Inflammatory macrophage treated with lipopolysaccharide for 1 hour (primary cell): ENCODE data around the gene TANK.
"Not testable (repeated sequence)": the region's sequence is repeated elsewhere in the genome, so short reads cannot be mapped to it uniquely, and the experiment has no call there.

Experiments used
- DNase-seq, 2 donors: peaks; one replicate each; pipeline ENCODE4 v3.0.0-alpha.2; 2020 to 2022

TANK gene

DNA sequence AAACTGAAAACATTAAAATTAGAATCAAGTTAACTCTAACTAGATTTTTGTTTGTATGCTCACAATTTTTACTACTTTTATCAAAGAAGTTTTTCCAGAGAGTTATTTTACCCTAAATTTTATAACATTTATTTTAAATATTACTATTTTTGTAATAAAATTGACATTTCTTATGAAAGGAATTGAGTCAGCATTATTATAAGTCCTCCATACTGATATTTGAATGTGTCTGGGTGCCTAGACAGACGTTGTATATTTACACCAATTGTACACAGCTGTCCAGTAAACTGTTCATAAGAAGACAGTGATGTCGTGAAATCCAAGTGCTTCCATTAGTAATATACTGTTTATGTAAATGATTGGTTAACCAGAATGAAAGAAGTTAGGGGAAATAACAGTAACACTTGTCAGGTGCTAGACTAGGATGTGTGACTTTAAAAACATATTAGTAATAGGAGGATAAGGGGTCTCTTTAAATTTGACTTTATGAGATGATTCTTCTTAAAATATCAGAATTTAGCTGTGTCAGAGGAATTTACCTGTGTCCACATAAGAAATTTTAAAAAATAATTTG is 73.7 kb downstream of the TANK start:
- no peak for DNase-seq

DNA sequence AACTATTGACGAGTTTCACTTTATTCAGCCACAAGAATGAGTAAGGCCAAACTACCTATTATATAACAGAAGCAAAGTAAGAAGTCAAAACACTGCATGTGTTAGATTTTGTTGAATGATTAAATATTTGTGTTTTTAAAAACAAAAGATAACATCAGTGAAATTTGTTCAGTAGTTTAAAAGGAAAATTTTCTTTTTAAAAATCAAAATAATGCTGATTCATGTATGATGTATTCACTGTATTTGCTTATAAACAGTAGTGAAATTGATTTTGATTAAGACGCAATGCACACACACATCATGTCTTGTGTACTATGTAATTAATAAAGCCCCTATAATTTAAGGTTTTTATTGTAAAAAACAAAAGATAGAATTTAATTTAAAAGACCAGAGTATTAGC is 74.4 kb downstream of the TANK start:
- DNase-seq = no peak

DNA sequence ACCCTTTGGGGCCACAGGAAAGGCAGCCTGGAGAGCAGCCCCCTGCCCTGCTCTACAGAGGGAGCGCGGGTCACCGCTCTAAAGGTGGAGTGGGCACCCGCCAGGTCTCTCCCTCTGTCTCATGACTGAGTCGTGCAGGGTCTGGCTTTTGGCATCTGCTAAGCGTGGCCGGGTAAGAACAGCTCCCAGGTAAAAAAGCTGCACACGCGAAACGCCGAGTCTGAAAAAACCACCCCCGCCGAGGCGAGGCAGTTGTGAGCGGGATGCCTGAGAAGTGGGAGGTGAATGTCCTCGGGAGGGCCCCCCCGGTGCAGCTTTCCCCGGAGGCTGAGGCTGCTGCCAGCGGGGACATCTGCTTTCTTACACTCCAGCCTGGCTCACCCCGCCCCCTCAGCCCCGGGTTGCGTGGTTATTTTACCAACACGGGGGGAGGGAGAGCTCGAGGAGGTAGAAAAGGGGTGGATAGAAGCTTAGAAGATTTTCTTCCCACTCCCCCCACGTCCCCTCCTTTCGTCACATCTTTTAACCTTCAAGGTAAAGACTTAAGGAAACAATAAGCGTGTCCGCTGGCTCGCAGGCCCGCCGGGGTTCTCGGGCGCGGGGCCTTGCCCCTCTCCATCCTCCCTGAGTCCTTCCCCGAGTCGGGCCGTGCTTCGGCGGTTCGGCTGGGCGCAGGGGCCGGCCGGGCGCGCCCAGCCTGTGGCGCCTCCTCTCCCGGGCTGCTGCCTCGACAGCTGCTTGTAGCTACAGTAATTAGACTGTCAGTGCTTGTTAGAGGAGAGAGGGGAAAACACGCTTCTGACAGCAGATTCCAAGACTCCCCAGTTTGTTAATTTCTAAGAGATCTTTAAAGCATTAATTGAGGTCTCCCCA is 77.4 kb downstream of the TANK start:
- DNase-seq = peak; percentile 18 to 28

DNA sequence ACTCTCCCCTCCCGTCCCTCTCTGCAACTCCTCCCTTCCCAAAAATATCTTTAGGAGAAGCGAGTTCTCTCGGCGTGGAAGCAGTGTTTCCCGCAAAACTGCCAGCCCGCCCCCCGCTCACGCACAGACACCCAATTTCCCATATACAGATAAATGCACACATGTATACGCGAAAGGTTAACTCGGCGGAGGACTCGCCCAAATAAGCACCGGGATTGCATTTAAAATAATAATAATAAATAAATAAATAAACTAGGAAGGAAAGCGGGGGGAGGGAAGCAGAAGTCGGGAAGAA is 78.0 kb downstream of the TANK start:
- DNase-seq = no peak

DNA sequence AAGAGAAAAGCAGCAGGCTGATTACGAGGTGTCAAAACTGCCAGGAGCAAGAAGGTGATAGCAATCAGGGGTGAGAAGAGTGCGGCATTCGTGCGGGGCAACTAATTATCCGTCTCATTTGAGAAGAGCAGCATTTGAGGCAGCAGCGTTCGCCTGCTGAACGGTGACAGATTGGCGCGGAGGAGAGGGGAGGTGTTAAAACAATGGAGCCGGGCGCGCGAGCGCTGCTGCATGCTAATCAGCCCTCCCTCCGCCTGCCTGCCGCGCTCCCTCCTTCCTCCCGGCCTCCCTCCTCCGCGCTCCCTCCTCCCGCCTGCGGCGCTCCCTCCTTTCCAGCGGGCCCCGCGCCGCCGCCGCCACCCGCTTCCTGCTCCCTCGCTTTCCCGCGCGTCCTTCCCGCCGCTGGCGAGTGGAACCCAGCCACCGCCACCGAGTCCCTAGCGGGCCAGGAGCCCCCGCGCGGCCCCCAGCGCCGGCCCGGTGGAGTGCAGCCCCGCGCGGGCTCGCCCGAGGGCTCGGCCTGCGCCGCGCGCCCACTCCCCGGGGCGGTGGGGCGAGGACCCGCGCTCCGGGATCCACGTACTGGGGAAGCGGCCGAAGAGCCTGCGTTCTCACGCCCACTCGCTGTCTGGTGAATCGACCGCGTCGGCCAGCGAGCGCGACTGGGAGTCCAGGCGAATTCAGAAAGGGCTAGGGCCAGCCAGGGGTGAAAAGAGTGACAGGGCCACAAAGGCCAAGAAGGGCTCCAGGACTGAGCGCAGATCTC is 78.5 kb downstream of the TANK start:
- DNase-seq = peak; percentile 36 to 52

DNA sequence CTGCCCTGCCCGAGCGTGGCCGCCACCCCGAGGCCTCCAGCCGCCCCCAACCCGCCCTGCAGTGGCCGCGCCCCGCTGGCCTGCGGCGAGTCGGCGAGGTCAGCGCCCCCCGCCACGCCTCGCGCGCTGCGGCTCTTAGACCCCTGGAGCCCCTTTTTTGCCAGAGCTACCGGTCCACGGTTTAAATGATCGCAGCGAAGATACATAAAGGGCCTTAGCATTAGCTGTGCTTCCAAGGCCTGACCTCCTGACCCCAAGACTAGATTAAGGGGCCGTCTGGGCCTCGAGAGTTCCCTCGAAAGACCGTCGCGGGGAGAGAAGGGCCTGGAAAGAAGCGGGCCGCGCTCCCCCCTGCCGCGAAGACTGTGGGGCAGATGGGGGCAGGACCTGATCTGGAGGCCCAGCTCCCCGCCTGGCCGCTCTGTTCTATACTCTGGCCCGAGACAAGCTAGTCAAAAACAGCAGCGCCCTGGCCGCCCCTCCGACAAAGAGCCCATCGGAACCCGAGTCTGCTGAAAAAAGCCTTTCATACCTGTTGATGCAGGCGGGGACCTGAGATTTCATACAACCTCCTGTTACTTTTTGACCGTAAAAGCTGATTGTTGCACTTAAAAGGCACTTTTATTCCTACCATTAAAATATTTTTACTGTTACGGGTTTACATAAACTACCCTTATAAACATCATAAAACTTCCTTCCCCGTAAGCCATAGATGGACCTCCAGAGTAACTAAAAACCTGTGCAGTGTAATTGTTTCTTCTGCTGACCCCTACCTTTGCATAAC is 79.3 kb downstream of the TANK start:
- DNase-seq = no peak

DNA sequence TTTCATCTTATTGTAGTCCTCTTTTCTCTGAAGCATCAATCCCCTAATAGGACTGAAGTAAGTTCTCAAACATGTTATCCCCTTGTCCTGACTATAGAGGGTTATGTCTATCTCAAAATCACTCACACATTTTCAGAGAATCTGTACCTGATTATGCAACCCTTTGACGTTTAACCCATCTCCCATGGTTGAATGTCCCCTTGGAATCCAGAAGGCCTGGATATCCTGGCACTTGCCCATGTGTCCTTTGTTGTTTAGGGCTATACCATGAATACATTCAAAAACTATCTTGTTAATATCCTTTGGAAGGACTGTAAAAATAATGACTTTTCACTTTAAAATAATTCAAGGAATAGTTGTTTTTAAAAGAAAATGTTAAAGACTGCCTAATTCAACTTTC is 81.7 kb downstream of the TANK start:
- DNase-seq = no peak

DNA sequence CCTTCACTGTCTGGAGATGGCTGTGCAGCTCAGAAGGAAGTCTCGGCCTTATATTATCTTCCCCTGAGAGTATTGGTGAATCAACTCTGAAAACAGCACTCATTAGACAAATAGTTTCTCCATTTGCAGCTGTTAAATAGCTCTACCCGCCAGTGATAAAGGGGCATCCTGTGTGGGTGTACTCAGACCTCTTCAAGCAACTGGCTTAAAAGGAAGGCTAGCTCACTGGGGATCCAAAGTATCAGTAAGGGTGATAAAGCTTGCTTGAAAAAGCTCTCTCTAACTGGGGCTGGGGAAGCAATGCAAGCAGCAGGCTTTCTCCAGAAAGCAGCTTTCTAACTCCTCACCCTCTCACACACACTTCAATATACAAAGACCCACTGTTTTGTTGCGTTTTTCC is 83.1 kb downstream of the TANK start:
- no peak for DNase-seq

DNA sequence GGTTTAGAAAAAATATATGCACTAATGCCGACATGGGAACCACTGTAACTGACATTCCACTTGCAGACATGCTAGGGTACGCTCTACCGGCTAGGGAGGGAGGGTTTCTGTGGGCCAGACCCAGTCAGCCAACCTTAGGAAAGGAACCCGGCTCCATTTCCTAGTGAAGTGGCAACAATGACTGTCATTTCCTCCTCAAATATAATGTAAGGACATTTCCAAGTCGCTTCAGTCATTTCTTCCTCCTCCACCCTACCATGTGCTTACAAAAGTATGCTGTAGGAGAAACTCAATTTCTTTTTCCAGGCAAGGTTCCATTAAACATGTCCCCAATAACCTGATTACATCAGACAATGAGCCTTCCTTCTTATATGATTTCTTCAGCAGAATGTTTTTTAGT is 83.7 kb downstream of the TANK start:
- DNase-seq = no peak

DNA sequence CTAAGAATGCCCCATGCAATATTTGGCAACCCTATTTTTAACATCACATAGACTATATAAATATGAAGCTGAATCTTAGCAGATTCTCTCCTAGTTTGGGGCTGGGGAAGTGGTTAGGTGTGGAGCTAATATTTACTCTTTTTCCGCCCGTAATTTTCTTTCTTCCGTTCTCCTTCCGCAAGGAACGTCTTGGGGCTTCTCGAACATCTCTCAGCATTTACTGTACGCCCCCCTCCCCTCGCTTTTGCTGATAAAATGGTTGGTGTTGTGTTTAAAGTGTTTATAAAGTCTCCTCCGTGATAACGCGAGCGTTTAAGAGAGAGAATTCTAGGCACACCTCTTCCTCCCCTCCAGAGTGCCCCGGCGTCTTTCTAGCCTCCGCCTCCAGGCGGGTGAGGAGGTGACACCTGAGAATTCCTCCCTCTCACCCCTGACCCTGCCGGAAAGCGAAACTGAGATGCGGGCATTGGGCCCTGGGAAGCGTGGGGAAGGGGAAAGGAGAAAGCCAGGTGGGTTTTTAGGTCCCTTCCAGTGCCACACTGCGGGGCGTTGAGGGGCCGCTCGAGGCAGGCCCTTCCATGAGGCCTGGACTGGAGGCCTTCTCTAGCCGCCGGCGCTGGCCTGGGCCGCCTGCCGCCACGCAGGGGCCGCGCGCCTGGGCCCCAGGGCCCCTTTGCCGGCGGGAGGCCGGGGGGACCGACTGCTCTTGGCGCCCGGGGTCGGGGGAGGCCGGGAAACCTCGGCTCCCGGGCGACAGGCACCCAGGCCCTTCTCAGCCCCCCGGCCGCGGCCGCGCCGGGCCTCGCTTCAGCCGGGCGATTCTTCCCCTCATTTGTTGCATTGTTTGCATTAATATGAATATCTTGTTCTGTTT is 84.4 kb downstream of the TANK start:
- DNase-seq = not testable (repeated sequence)

DNA sequence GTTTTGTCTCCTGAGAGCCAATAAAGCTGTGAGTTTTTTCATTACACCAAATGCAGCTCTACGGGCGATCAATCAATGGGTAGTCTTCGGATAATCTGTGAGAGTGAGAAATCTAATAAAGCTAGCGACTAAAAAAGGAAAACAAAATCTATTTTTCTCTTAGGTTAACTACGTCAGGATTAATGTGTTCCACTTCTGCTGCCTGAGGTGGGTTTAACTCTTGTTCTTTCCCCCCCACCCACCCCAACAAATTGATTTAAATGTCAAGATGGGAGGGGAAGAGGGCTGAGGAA is 85.0 kb downstream of the TANK start:
- no peak for DNase-seq

DNA sequence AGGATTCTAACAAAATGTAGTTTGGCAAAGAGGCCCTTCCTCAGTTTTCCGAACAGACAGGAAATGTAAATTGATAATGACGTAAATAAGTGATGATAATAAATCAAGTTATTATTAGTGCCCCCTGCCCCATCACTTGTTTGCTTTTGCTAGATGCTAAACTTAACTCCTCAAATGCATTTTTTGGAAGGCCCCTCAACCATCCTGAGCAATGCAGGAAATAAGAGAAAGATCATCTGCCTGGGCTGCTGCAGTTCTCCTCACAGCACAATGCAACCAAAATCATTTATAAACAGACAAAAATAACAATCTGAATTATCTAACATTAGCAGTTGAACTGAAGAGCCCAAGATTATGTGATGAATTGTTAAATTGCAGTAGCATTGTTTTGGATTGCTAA is 85.4 kb downstream of the TANK start:
- no peak for DNase-seq

DNA sequence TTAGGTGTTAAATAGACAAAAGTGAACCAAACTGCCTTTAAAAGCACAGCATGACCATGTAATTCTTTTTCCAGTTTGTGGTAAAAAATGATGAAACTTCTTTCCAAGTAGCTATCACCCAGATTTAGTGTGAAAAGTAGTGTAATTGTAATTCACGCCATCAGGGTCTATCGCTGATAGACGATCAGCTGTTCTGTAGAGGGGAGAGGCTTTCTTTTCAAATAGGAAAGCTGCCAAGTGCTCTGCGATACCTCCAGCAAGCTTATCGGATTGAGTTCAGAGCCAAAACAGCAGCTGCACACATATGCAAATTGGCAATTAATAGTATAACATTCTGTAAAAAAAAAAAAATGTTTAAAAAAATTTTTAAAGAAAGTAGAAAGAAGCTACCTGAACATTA is 86.1 kb downstream of the TANK start:
- no peak for DNase-seq

DNA sequence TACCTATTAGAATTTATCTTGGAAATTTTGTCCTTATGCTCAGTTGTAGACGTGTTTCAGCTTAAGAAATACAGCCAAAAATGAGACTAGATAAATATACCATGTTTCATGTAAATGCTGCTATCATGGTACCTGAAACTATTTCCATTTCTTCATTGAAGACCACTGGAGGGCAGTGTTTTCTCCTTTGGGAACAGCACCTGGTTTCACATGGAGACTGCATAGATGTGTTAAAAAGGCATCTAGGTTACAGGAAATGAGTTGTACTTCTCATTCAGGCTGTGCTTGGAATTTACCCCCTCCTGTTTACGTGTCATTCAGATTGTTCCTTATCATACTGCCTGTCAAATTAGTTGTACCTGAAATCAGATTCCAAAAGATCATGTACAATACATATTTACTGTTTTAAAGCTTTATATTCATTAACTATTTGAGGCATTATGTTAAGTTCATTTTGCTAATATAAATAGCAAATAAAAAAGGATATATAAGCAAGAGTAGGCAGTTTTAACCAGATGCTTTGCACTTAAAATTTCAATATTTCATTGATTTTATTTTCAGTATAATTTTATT is 90.7 kb downstream of the TANK start:
- DNase-seq = peak in 1 of 2 donors; percentile 35

DNA sequence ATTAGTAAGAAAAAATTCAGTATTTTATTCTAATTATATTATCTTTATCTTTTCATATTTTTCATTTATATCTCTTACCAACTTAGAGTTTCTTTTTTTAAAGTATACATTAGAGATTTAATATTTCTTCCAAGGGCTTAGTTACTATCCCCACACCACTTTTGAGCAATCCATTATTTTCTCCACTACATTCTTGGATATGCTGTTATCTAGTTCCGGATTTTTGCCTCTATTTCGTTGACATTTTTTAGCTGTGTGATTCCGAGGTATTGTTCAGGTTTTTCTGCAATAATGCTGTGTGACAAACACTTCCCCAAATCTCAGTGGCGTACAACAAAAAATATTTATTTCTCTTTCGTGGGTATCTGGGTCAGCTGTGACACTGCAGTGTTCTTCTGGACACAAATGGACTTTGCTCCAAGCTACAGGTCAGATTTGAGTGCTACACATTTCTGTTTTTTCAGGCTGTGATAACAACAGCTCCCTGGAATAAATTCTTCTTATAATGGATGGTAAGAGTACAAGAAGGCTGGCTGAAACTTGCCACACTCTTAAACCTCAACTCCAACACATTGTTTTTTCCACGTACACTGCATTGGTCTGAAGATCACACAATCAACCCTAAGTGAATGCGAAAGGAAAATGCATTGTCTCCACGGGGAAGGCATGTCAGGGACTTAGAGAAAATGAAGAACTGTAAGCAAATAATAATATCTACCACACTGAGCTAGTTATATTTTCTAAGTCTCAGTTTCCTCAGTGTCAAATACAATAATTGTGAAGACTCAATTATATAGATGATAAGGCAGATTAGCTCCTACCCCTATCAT is 97.1 kb downstream of the TANK start:
- no peak for DNase-seq

DNA sequence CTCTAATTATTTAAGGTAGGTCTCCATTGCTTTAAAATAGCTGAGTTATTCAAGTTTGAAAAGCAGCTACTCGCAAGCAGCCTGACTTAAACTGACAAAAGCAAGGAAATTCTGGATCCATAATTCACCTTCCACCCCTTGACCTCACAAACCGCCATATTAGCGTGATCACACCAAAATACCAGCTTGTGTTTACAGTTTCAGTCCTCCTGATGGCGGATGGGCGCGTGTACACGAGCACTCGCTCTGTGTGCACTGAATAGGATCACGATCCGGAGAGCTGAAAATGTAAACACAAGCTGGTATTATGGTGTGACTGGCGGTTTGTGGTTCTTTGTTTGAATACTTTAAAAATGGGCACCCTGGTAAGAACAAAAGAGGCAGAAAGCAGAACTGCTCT is 105.6 kb downstream of the TANK start:
- no peak for DNase-seq

DNA sequence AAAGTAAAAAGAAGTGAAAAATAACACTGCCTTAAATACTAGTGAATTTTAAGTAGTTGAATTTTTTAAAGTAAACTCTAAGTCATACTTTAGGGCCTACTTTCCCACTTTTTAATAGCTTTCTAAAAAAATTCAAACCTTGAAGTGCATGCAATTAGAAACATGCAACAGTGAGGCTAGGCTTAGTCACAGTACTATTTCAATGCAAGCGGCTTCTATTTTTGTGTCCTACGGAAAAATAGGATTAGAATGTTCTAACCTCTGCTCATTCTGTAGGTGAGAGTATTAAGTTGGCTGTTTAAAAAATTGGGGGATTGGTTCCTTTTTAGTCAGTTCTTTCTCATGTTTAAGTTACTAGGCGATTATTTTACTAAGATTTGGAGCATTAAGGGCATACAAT is 108.9 kb downstream of the TANK start:
- no peak for DNase-seq

DNA sequence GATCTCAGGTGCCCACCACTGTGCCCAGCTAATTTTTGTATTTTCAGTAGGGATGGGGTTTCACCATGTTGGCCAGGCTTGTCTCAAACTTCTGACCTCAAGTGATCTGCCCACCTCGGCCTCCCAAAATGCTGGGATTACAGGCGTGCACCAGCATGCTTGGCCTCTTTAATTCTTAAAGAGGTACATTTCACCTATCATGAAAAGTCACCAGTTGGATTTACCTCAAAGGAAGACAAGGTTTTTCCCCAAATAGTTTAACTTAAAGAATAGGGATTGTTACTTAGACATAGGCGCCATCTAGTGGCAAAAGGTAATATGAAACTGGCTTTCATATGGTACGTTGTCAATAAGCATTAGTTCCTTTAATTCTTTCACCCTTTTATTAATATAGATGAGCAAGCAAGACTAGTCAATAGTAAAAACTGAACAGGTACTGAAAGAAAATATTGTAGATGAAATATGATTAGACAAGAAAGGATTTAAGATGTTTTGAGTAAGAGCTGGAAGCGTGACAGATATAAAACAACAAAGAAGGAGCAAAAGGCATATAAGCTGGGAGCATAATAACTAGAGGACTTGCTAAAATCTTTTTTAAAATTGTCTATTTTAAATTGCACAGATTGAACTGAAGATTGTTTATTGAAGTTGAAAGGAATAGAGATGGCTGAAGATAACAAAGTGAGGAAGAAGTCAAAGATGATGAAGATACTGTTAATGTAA is 113.0 kb downstream of the TANK start:
- peak; percentile 39 to 94 for DNase-seq

DNA sequence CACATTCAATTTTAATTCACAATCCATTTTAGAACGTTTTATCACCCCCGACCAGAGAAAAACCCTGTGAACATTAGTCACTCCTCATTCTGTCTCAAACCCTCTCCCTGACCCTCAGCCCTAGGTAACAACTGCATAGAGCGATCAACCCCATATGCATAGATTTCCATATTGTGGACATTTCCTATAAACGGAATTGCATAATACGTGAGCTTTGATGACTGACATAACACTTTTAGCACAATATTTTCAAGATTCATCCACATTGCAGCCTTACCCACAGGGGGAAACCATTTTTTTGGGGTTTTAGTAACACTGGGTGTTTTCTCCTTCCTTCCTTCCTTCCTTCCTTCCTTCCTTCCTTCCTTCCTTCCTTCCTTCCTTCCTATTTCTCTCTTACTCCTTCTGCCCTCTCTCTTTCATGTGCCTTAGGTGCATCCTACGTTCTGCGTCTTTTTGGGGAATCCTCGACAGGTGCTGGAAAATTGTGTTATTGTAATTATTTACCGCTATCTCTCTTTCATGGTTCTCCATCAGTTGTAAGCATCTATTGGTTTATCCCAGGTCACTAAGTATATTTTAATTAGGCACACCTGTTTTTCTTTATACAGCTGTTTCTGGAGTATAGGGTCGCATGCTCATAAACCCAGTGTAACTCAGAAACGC is 118.5 kb downstream of the TANK start:
- DNase-seq = peak in 1 of 2 donors; percentile 26
